SK-N-SH treated with all-trans-retinoic acid at 6 μM for 48 hours (cell line): ENCODE results near the gene PTPRN2.

Source experiments
- ATAC-seq: fragments of 200-7000 bp; cut with Tn5 transposase; 3 replicates; pipeline ENCODE4 v1.9.1; 2020; ENCODE audit warnings: mild to moderate bottlenecking, moderate library complexity
- ARNTL ChIP-seq: fragments of 450-650 bp; formaldehyde crosslinking; IDR thresholded peaks from 2 replicates; pipeline ENCODE4 v1.5.0; 2020; ENCODE audit warnings: low read depth, mild to moderate bottlenecking, moderate library complexity, borderline replicate concordance
- CREB5 ChIP-seq: fragments of 250-450 bp; sonication (Bioruptor Pico); IDR thresholded peaks from 2 replicates; pipeline ENCODE4 v1.5.1; 2020; ENCODE audit warnings: low read depth, mild to moderate bottlenecking, moderate library complexity
- CSDC2 ChIP-seq: fragments of 250-450 bp; sonication (Bioruptor Pico); IDR thresholded peaks from 2 replicates; pipeline ENCODE4 v1.5.0; 2020; ENCODE audit warnings: mild to moderate bottlenecking, moderate library complexity
- CSRNP3 ChIP-seq: fragments of 250-450 bp; sonication (Bioruptor Pico); IDR thresholded peaks from 2 replicates; pipeline ENCODE4 v1.5.1; 2021; ENCODE audit warnings: mild to moderate bottlenecking, moderate library complexity
- ESRRG ChIP-seq: fragments of 250-450 bp; sonication (Bioruptor Pico); IDR thresholded peaks from 2 replicates; pipeline ENCODE4 v1.6.1; 2021; ENCODE audit warnings: mild to moderate bottlenecking
- GLIS3 ChIP-seq: fragments of 250-450 bp; sonication (Bioruptor Pico); IDR thresholded peaks from 2 replicates; pipeline ENCODE4 v1.5.0; 2020; ENCODE audit warnings: mild to moderate bottlenecking, moderate library complexity
- ISL1 ChIP-seq: fragments of 250-450 bp; sonication (Bioruptor Pico); IDR thresholded peaks from 2 replicates; pipeline ENCODE4 v2.1.2; 2022; ENCODE audit warnings: mild to moderate bottlenecking, moderate library complexity
- OSR1 ChIP-seq: fragments of 250-450 bp; sonication (Bioruptor Pico); IDR thresholded peaks from 2 replicates; pipeline ENCODE4 v1.8.0; 2022; ENCODE audit warnings: moderate library complexity, mild to moderate bottlenecking, inconsistent platforms
- PATZ1 ChIP-seq: fragments of 250-450 bp; sonication (Bioruptor Pico); IDR thresholded peaks from 2 replicates; pipeline ENCODE4 v1.8.0; 2020; ENCODE audit warnings: mild to moderate bottlenecking, moderate library complexity, borderline replicate concordance
- POU6F1 ChIP-seq: fragments of 250-450 bp; sonication (Bioruptor Pico); IDR thresholded peaks from 2 replicates; pipeline ENCODE4 v1.8.0; 2021; ENCODE audit warnings: low read depth, mild to moderate bottlenecking, moderate library complexity, borderline replicate concordance
- PPARA ChIP-seq: fragments of 250-450 bp; sonication (Bioruptor Pico); IDR thresholded peaks from 2 replicates; pipeline ENCODE4 v1.5.0; 2020; ENCODE audit warnings: mild to moderate bottlenecking, borderline replicate concordance
- SNAI2 ChIP-seq: fragments of 250-450 bp; sonication (Bioruptor Pico); IDR thresholded peaks from 2 replicates; pipeline ENCODE4 v1.5.0; 2020; ENCODE audit warnings: mild to moderate bottlenecking, moderate library complexity
- TCF4 ChIP-seq: fragments of 250-450 bp; sonication (Bioruptor Pico); IDR thresholded peaks from 2 replicates; pipeline ENCODE4 v1.8.0; 2021; ENCODE audit warnings: mild to moderate bottlenecking, moderate library complexity, borderline replicate concordance
- TSHZ2 ChIP-seq: fragments of 250-450 bp; sonication (Bioruptor Pico); IDR thresholded peaks from 2 replicates; pipeline ENCODE4 v1.5.0; 2020; ENCODE audit warnings: mild to moderate bottlenecking, moderate library complexity
- ZC3H10 ChIP-seq: fragments of 250-450 bp; sonication (Bioruptor Pico); IDR thresholded peaks from 2 replicates; pipeline ENCODE4 v1.5.1; 2021; ENCODE audit warnings: mild to moderate bottlenecking, moderate library complexity
- ZFP3 ChIP-seq: fragments of 250-450 bp; sonication (Bioruptor Pico); IDR thresholded peaks from 2 replicates; pipeline ENCODE4 v1.5.0; 2020; ENCODE audit warnings: mild to moderate bottlenecking, moderate library complexity
- ZFP30 ChIP-seq: fragments of 450-650 bp; formaldehyde crosslinking; IDR thresholded peaks from 2 replicates; pipeline ENCODE4 v1.5.0; 2022; ENCODE audit warnings: mild to moderate bottlenecking, moderate library complexity
- ZNF565 ChIP-seq: fragments of 450-650 bp; formaldehyde crosslinking; conservative IDR thresholded peaks from 2 replicates; pipeline ENCODE4 v1.5.0; 2020; ENCODE audit warnings: low read depth, mild to moderate bottlenecking, moderate library complexity
- ZNF70 ChIP-seq: fragments of 450-650 bp; formaldehyde crosslinking; IDR thresholded peaks from 2 replicates; pipeline ENCODE4 v1.5.0; 2020; ENCODE audit warnings: mild to moderate bottlenecking, moderate library complexity
- ZNF8 ChIP-seq: fragments of 450-650 bp; formaldehyde crosslinking; IDR thresholded peaks from 2 replicates; pipeline ENCODE4 v1.5.0; 2020; ENCODE audit warnings: mild to moderate bottlenecking, moderate library complexity

The PTPRN2 gene

GRCh38 chr7:158588878-158589442 lies 1.3 kb upstream of the PTPRN2 start (continued):
- TF ChIP-seq ZNF70 (CRISPR knock-in tag): no peak
- TF ChIP-seq TCF4 (CRISPR knock-in tag): no peak
- TF ChIP-seq ZC3H10 (CRISPR knock-in tag): no peak
- TF ChIP-seq CSDC2 (CRISPR knock-in tag): no peak

GRCh38 chr7:158588085-158588877 lies 658 bp upstream of the PTPRN2 start:
- no peak for ATAC-seq
- TF ChIP-seq OSR1 (CRISPR knock-in tag) (no peak), ZNF70 (CRISPR knock-in tag) (no peak), ZNF565 (CRISPR knock-in tag) (no peak), TCF4 (CRISPR knock-in tag) (no peak), CREB5 (no peak), GLIS3 (CRISPR knock-in tag) (no peak), ZFP3 (no peak), PPARA (CRISPR knock-in tag) (no peak), ZNF8 (CRISPR knock-in tag) (no peak), TSHZ2 (no peak), ZFP30 (no peak), CSDC2 (CRISPR knock-in tag) (no peak), ZC3H10 (CRISPR knock-in tag) (no peak), CSRNP3 (CRISPR knock-in tag) (no peak), PATZ1 (CRISPR knock-in tag) (no peak), ESRRG (CRISPR knock-in tag) (no peak), ARNTL (CRISPR knock-in tag) (no peak), SNAI2 (CRISPR knock-in tag) (no peak), POU6F1 (CRISPR knock-in tag) (no peak)
- TF ChIP-seq, all 23 proteins: peak for 0

- TF ChIP-seq ZNF565 (CRISPR knock-in tag) (no peak), ZNF70 (CRISPR knock-in tag) (no peak), ZFP3 (no peak), TCF4 (CRISPR knock-in tag) (no peak), TSHZ2 (no peak), ARNTL (CRISPR knock-in tag) (no peak), CSDC2 (CRISPR knock-in tag) (no peak), ISL1 (CRISPR knock-in tag) (no peak)
- no peak for ATAC-seq
These were observed 993 bp downstream of the PTPRN2 start for GRCh38 chr7:158586499-158587161.
